Upper lobe of right lung (tissue), 1 donor: ENCODE measurements around the gene CHERP. TPM values are rescaled to one million over a fixed set of nuclear protein-coding genes. Genes with fewer than 3 reads are reported as not detected.

Experiments used
- ATAC-seq: fragments of 200-7000 bp; cut with Tn5 transposase; one replicate; pipeline ENCODE4 v1.9.1; 2020; ENCODE audit warnings: mild to moderate bottlenecking, moderate library complexity
- DNase-seq: peaks from one replicate; pipeline ENCODE4 v3.0.0-alpha.2; 2020
- H3K27ac ChIP-seq: fragments of 200-600 bp; one replicate; pipeline ENCODE4 v1.8.0; 2022
- H3K27me3 ChIP-seq: fragments of 200-600 bp; one replicate; pipeline ENCODE4 v1.8.0; 2022; ENCODE audit warnings: mild to moderate bottlenecking
- H3K36me3 ChIP-seq: fragments of 200-600 bp; one replicate; pipeline ENCODE4 v1.8.0; 2022
- H3K4me1 ChIP-seq: fragments of 200-600 bp; one replicate; pipeline ENCODE4 v1.8.0; 2022
- H3K4me3 ChIP-seq: fragments of 200-600 bp; one replicate; pipeline ENCODE4 v1.8.0; 2022; ENCODE audit warnings: mild to moderate bottlenecking
- H3K9me3 ChIP-seq: fragments of 200-600 bp; one replicate; pipeline ENCODE4 v1.8.0; 2022
- intact Hi-C: fragments of 100-400 bp; cut with DNase I; formaldehyde crosslinking; loops from one replicate; pipeline ENCODE4 v1.11.0; 2022
- long read RNA-seq: library from polyadenylated mRNA; unstranded; transcript quantifications from one replicate; pipeline ENCODE4 v2.0.0, GENCODE V29; 2021
- total RNA-seq: library from RNA; stranded (reverse); fragmentation: NEBNext Ultra II Directional; extraction: Animal tissue kit (Norgen Biotek cat#: 25700); gene quantifications from one replicate; pipeline ENCODE4 v1.2.1, GENCODE V29; 2021
- TF ChIP-seq, protein P1 (sequence below): fragments of 200-600 bp; IDR thresholded peaks from one replicate; pipeline ENCODE4 v1.8.0; 2022; ENCODE audit warnings: antibody characterized with exemption
- donor health status: DM: no; HTN: yes; CAD: no; lungs with severe emphysema.

The CHERP gene, protein sequence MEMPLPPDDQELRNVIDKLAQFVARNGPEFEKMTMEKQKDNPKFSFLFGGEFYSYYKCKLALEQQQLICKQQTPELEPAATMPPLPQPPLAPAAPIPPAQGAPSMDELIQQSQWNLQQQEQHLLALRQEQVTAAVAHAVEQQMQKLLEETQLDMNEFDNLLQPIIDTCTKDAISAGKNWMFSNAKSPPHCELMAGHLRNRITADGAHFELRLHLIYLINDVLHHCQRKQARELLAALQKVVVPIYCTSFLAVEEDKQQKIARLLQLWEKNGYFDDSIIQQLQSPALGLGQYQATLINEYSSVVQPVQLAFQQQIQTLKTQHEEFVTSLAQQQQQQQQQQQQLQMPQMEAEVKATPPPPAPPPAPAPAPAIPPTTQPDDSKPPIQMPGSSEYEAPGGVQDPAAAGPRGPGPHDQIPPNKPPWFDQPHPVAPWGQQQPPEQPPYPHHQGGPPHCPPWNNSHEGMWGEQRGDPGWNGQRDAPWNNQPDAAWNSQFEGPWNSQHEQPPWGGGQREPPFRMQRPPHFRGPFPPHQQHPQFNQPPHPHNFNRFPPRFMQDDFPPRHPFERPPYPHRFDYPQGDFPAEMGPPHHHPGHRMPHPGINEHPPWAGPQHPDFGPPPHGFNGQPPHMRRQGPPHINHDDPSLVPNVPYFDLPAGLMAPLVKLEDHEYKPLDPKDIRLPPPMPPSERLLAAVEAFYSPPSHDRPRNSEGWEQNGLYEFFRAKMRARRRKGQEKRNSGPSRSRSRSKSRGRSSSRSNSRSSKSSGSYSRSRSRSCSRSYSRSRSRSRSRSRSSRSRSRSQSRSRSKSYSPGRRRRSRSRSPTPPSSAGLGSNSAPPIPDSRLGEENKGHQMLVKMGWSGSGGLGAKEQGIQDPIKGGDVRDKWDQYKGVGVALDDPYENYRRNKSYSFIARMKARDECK
- total RNA-seq = 41.9 TPM
- long read RNA-seq, full-length matches to known transcripts = 7 of 45 reads
- long read RNA-seq, partial matches to known transcripts = 36 of 45 reads
- long read RNA-seq, other reads (novel, unspliced or antisense) = 2 of 45 reads

DNA sequence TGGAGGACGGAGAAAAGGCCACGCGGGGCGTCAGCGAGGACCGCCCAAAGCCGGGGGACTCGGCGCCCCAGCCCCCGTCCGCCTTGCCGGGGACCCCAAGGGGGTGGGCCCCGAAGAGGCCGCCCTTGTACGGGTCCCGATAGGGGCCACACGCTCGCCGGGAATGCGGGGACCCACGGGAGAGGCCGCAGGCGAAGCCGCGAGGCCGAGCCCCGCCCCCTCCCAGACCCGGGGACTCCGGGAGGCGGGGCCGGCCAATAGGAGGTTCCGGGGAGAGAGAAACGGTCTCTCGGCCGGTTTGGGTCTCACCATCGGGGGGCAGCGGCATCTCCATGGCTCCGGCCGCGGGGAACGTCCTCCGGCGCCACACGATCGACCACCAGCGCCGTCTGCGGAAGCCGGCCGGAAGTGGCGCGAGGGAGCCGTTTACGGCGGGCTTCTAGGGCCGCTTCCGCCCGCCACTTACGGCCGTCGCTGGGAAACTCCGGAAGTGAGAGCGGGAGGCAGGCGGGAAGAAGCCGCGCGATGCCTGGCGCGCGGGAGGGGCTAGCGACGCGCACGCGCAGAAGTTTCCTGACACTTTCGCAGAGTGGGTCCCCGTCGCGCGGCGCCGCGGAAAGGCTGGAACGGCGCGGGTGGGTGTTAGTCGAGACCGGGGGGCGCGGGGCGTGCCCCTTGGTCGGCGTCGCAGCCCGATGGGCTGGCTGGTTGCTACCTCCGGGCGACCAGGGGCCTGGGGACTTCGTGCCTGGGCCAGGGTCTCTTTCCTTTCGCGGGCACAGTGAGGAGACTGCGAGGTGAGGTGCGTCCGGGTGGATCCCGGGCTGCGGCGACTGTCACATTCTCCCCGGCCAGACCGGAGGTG lies at the start of gene CHERP:
CHERP (minus strand) TSS at position 393 of the 865 bp plus-strand sequence; CDS start at position 334, 59 bp downstream.
- ATAC-seq = peak; percentile 99
- intact Hi-C loops = no loop called here

DNA sequence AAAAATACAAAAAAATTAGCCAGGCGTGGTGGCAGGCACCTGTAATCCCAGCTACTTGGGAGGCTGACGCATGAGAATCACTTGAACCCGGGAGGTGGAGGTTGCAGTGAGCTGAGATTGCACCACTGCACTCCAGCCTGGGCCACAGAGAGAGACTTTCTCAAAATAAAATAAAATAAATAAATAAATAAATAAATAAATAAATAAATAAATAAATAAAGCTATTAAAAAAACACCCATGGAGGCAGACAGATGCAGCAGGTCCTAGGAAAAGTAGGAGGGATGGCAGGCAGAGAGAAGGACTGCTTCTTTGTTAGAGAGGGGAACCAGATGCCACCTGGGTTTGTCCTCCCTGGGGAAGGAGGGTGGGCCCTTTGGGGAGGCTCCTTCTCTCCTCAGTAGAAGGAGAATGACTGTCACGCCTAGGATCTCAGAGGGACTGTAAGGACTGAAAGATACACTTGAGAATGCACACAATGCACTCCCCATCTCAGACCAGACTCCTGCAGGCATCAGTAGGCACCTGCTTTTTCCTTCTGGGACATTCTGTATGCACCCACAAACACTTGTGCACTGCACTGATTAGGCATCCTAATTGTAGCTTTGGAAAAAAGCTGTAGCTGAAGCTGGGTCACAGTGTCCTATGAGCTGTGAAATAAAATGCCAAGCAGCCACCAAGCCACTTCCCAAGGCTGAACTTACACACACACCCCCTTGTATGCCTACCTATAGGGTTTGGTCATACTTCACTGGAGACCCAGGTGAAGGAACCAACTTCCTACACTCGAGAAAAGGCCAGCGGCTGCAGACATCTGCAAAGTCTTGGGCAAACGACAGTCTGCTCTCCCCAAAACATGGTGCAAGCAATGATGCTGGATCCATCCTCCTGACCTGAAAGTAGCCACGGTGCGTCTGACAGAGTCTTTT lies 48.9 kb upstream of the CHERP start:
- H3K4me1 ChIP-seq = peaks cover 68% of the 10 kb centered on the region
- ATAC-seq = no peak
- intact Hi-C loops = no loop called here

More for the DNA sequence above, at the start of gene CHERP:
- DNase-seq = peak; percentile 97
- no peaks in the 10 kb centered on the region for H3K27me3 ChIP-seq
- peak within 1 kb of the TSS; percentile 90 for H3K4me3 ChIP-seq
- no peaks in the 10 kb centered on the region for H3K9me3 ChIP-seq
- TF ChIP-seq, protein P1, sequence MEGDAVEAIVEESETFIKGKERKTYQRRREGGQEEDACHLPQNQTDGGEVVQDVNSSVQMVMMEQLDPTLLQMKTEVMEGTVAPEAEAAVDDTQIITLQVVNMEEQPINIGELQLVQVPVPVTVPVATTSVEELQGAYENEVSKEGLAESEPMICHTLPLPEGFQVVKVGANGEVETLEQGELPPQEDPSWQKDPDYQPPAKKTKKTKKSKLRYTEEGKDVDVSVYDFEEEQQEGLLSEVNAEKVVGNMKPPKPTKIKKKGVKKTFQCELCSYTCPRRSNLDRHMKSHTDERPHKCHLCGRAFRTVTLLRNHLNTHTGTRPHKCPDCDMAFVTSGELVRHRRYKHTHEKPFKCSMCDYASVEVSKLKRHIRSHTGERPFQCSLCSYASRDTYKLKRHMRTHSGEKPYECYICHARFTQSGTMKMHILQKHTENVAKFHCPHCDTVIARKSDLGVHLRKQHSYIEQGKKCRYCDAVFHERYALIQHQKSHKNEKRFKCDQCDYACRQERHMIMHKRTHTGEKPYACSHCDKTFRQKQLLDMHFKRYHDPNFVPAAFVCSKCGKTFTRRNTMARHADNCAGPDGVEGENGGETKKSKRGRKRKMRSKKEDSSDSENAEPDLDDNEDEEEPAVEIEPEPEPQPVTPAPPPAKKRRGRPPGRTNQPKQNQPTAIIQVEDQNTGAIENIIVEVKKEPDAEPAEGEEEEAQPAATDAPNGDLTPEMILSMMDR = no peak
- H3K36me3 ChIP-seq = peaks cover 15% of the 10 kb centered on the region
- H3K27ac ChIP-seq = peak within 1 kb of the TSS; percentile 90
- peaks cover 31% of the 10 kb centered on the region for H3K4me1 ChIP-seq

DNA sequence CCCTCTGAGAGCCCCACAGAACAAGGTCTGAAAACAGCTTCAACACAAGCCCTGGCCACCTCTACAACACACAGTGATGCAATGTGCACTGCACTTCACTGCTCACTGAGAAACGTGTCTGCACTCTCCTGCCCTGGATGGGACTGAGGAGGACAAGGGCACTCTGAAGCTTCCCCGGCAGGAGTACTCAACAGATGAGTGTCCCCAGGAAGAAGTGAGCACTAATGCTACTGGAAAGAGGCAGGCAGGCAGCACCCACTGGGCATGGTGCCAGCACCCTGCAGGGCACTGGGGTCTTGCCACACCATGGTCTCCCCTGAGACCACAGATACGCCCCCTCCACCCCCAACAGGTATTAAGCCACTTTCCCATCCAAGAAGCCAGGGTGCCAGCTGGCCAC lies 47.7 kb upstream of the CHERP start:
- intact Hi-C loops = no loop called here
- TF ChIP-seq, protein P1 = no peak

More for the DNA sequence above, 48.9 kb upstream of the CHERP start:
- no peak for DNase-seq
- Histone ChIP-seq H3K36me3 (no peaks in the 10 kb centered on the region), H3K27ac (no peak overlapping the region), H3K9me3 (no peaks in the 10 kb centered on the region), H3K27me3 (no peaks in the 10 kb centered on the region), H3K4me3 (no peak overlapping the region)
- TF ChIP-seq, protein P1 = no peak

DNA sequence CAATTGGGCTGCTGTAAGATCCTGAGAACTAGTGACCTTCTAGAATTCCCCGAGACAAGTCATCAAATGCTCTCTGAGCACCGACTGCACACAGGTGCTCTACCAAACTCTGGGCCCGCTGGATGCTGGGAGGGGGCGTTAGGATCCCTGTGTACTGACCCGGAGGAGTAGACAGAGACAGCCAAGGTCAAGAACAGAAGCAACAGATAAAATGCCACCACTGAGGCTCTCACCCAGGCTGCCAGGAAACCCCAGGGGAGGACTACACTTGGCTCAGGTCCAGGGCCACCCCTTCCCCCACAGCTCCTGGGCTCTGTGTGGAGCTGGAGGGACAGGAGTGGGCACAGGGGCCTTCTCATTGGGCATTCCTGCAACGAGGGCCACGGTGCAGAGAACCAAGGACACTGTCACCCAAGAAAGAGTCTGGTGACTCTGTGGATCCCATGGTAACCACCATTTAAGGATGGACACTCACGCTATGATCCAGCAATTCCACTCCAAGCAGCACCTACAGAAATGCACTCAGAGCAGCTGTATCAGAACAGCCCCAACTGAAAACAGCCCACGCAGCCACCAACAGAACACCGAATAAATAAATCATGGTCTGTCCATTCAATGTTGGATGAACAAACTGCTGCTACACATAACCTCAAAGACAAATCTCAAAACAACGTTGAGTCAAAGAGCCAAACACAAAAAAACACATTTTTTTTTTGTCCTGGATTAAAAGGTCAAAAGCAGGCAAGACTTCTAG lies 46.8 kb upstream of the CHERP start:
- no peaks in the 10 kb centered on the region for H3K27me3 ChIP-seq
- ATAC-seq (no peak), DNase-seq (no peak)
- no peaks in the 10 kb centered on the region for H3K36me3 ChIP-seq
- peak overlapping the region; percentile 47 for H3K27ac ChIP-seq
- H3K4me1 ChIP-seq = peaks cover 81% of the 10 kb centered on the region
- TF ChIP-seq, protein P1 = no peak
- intact Hi-C loops = no loop called here
- no peak overlapping the region for H3K4me3 ChIP-seq
- H3K9me3 ChIP-seq = no peaks in the 10 kb centered on the region

More for the DNA sequence above, 47.7 kb upstream of the CHERP start:
- Histone ChIP-seq H3K36me3 (no peaks in the 10 kb centered on the region), H3K27ac (no peak overlapping the region), H3K27me3 (no peaks in the 10 kb centered on the region), H3K9me3 (no peaks in the 10 kb centered on the region), H3K4me1 (peaks cover 78% of the 10 kb centered on the region), H3K4me3 (no peak overlapping the region)
- ATAC-seq = peak; percentile 40
- DNase-seq = no peak
